ENCODE results near the gene IRF4.

DNA sequence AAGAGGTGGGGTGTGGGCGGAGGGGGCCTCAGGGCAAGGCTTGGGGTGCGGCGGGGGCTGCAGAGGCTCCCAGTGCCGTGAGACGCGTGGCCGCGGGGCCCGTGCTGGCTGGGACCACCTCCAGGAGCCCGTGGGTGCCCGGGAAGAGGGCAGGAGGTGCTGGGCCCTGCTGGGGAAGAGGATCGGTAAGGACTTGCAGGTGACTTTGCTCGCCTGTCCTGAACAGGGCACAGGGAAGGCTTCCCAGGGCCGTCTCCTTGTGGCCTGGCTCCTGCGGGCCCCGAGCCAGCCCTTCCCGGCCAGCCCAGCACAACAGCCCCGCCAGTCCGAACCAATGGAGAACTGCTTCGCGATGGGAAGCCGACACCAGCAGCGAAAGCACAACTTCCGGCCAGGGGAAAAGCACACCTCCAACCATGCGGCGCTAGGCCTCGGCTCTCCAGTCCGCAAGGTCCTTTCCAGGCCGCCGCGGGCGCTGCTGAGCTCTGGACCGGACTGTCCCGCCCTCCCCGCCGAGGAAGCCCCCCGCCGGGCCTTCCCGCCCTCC, 32.3 kb downstream of the IRF4 start:
- TF ChIP-seq CTCF (IDR thresholded peaks at IDR 0.05 in 4 of 5, conservative IDR thresholded peaks at IDR 0.05 in 1 of 5) (no peak), POLR2A (IDR thresholded peaks at IDR 0.05) (no peak)

Measured in gastrocnemius medialis (tissue), 4 donors.